ENCODE results near the gene PRKAR2B. TPM values are rescaled to one million over a fixed set of nuclear protein-coding genes. Genes with fewer than 3 reads are reported as not detected.

PRKAR2B gene
- polyA plus RNA-seq, 3 donors, result 2.5 to 5.6 (median 3.5) TPM

- Histone ChIP-seq H3K27me3 (ENCODE audit: control insufficient read depth in 2 of 2, insufficient read depth in 2 of 2, low read length in 2 of 2) (no peaks in the 10 kb centered on the region), H3K36me3 (replicated peaks in 1 of 2; ENCODE audit: control insufficient read depth in 1 of 2, insufficient read depth in 2 of 2, low read length in 2 of 2) (no peaks in the 10 kb centered on the region), H3K27ac (ENCODE audit: low read depth in 1 of 2, low read length in 2 of 2) (no peak overlapping the region), H3K4me2 (replicated peaks; ENCODE audit: extremely low read depth, low read length, poor library complexity, severe bottlenecking) (no peak overlapping the region), H3K9me3 (replicated peaks in 1 of 2; ENCODE audit: control insufficient read depth in 1 of 2, insufficient read depth in 1 of 2, low read length in 2 of 2) (no peaks in the 10 kb centered on the region), H3K4me1 (ENCODE audit: control insufficient read depth in 1 of 2, insufficient read depth in 2 of 2, low read length in 2 of 2) (no peaks in the 10 kb centered on the region), H3K79me2 (ENCODE audit: insufficient read depth, low read length) (no peaks in the 10 kb centered on the region), H2AFZ (ENCODE audit: insufficient read depth, low read depth, low read length, poor library complexity, severe bottlenecking) (no peak overlapping the region), H3K4me3 (replicated peaks in 1 of 3; ENCODE audit: low read depth in 2 of 3, low read length in 3 of 3) (no peak overlapping the region), H4K20me1 (ENCODE audit: insufficient read depth, low read length) (no peaks in the 10 kb centered on the region), H3K9ac (ENCODE audit: insufficient read depth, low read length, poor library complexity, severe bottlenecking) (no peak overlapping the region)
- Mint-ChIP-seq H3K4me1 (peaks cover 10% of the 10 kb centered on the region), H3K4me3 (no peak overlapping the region), H3K27ac (peak overlapping the region in 1 of 7 donors; percentile 55), H3K9me3 (peaks cover 0 to 4% (median 0%) of the 10 kb centered on the region in 7 donors), H3K27me3 (ENCODE audit: low read depth in 3 of 3) (peaks cover 0 to 2% (median 0%) of the 10 kb centered on the region in 3 donors), H3K36me3 (no peaks in the 10 kb centered on the region)
- TF ChIP-seq, protein P1, sequence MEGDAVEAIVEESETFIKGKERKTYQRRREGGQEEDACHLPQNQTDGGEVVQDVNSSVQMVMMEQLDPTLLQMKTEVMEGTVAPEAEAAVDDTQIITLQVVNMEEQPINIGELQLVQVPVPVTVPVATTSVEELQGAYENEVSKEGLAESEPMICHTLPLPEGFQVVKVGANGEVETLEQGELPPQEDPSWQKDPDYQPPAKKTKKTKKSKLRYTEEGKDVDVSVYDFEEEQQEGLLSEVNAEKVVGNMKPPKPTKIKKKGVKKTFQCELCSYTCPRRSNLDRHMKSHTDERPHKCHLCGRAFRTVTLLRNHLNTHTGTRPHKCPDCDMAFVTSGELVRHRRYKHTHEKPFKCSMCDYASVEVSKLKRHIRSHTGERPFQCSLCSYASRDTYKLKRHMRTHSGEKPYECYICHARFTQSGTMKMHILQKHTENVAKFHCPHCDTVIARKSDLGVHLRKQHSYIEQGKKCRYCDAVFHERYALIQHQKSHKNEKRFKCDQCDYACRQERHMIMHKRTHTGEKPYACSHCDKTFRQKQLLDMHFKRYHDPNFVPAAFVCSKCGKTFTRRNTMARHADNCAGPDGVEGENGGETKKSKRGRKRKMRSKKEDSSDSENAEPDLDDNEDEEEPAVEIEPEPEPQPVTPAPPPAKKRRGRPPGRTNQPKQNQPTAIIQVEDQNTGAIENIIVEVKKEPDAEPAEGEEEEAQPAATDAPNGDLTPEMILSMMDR (IDR thresholded peaks at IDR 0.05), result no peak
- WGBS (ENCODE audit: insufficient coverage), result no CpG with 5 or more reads among the region's 3 CpGs
- DNase-seq, result no peak
- intact Hi-C loops (cut with micrococcal nuclease), result no loop called here
Observed at GRCh38 chr7:107115114-107115513, 70.6 kb downstream of the PRKAR2B start.

GRCh38 chr7:107115762-107116540, 71.4 kb downstream of the PRKAR2B start:
- Mint-ChIP-seq H3K36me3 (no peaks in the 10 kb centered on the region), H3K9me3 (peaks cover 0 to 4% (median 0%) of the 10 kb centered on the region in 7 donors), H3K4me1 (peaks cover 10% of the 10 kb centered on the region), H3K4me3 (no peak overlapping the region), H3K27ac (peak overlapping the region in 2 of 7 donors; percentile 41 to 55), H3K27me3 (ENCODE audit: low read depth in 3 of 3) (peaks cover 0 to 2% (median 0%) of the 10 kb centered on the region in 3 donors)
- DNase-seq, result peak; percentile 24 to 52 (median 28)
- Histone ChIP-seq H3K9me3 (replicated peaks in 1 of 2; ENCODE audit: control insufficient read depth in 1 of 2, insufficient read depth in 1 of 2, low read length in 2 of 2) (no peaks in the 10 kb centered on the region), H4K20me1 (ENCODE audit: insufficient read depth, low read length) (no peaks in the 10 kb centered on the region), H2AFZ (ENCODE audit: insufficient read depth, low read depth, low read length, poor library complexity, severe bottlenecking) (no peak overlapping the region), H3K27ac (ENCODE audit: low read depth in 1 of 2, low read length in 2 of 2) (no peak overlapping the region), H3K79me2 (ENCODE audit: insufficient read depth, low read length) (no peaks in the 10 kb centered on the region), H3K36me3 (replicated peaks in 1 of 2; ENCODE audit: control insufficient read depth in 1 of 2, insufficient read depth in 2 of 2, low read length in 2 of 2) (no peaks in the 10 kb centered on the region), H3K4me2 (replicated peaks; ENCODE audit: extremely low read depth, low read length, poor library complexity, severe bottlenecking) (no peak overlapping the region), H3K4me3 (replicated peaks in 1 of 3; ENCODE audit: low read depth in 2 of 3, low read length in 3 of 3) (no peak overlapping the region), H3K4me1 (ENCODE audit: control insufficient read depth in 1 of 2, insufficient read depth in 2 of 2, low read length in 2 of 2) (no peaks in the 10 kb centered on the region), H3K9ac (ENCODE audit: insufficient read depth, low read length, poor library complexity, severe bottlenecking) (no peak overlapping the region), H3K27me3 (ENCODE audit: control insufficient read depth in 2 of 2, insufficient read depth in 2 of 2, low read length in 2 of 2) (no peaks in the 10 kb centered on the region)
- intact Hi-C loops (cut with micrococcal nuclease), result no loop called here
- TF ChIP-seq, protein P1 (IDR thresholded peaks at IDR 0.05), result no peak
- WGBS (ENCODE audit: insufficient coverage), result 95% methylated on average over 4 of the region's 7 CpGs

All from CD14-positive monocyte (primary cell).